ENCODE results near the gene KCNJ3.

KCNJ3 gene

GRCh38 chr2:154706660-154707059, 8.2 kb downstream of the KCNJ3 start:
- DNase-seq (ENCODE audit: low read depth) = no peak

DNA sequence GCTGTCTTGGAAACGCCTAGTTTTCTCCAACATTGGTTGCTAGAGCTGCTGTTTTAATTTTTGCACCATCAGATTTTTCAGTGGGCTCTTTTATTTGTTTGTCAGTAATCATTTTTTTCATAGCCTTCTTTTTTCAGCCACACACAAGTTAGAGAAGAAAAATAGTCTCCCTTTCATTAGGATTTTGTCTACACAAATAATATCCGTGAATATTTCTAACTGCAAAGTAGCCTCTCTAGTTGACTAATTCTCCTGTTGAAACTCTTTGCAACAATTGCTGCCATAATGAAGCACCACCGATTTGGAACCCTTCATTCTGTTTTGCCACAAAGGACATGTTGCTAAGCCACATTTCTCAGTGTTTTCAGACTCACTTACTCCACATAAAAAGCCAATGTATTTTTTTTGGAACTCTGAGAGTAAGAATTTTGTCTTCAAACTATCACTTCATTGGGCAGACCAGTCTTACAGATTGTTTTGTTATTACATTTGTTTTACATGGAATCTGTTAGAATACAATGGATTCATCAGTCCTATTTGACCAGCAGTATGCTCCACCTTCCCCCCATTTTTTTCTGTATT, 9.6 kb downstream of the KCNJ3 start:
- DNase-seq (ENCODE audit: low read depth) = no peak

DNA sequence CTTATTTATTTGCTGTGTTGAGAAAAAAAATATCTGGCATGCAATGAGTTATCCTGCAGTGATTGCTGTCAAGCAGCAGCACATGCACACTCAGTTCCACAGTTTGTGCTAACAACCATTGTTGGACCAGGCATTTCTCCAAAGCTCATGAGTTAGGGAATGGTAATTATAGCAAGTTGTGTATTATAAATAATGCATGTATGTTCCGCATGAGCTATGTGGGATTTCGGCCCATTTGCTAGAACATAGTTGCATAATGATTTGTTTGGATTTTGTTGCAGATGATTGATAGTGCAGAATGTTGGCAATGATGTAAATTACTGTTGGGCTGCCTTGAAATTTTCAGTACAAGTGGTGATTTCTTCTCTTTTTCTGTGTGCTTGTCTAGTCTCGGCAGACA, 10.7 kb downstream of the KCNJ3 start:
- no peak for DNase-seq (ENCODE audit: low read depth)

GRCh38 chr2:154710078-154710477, 11.6 kb downstream of the KCNJ3 start:
- DNase-seq (ENCODE audit: low read depth) = no peak

GRCh38 chr2:154710685-154711084, 12.2 kb downstream of the KCNJ3 start:
- no peak for DNase-seq (ENCODE audit: low read depth)

DNA sequence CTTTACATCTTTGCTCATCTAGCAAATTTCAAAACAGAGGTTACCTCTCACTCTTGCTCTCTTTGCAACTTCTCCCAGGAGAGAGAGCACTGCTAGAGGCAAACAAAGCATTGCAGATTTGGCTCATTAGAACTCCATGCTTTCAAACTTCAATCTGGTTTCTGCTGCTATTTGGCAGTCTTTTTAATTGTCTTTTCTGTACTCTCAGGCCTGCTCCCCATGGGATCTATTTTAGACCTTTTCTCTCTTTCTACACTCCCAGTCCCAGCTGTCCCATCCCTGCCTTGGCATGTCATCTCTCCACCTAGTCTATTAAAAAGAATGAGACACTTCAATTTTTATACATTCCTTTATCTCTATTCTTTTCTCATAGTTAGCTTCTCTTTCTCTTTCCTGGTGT, 15.2 kb downstream of the KCNJ3 start:
- no peak for DNase-seq (ENCODE audit: low read depth)

- no peak for DNase-seq (ENCODE audit: low read depth)
Measured at GRCh38 chr2:154720651-154721050, 22.2 kb downstream of the KCNJ3 start.

DNA sequence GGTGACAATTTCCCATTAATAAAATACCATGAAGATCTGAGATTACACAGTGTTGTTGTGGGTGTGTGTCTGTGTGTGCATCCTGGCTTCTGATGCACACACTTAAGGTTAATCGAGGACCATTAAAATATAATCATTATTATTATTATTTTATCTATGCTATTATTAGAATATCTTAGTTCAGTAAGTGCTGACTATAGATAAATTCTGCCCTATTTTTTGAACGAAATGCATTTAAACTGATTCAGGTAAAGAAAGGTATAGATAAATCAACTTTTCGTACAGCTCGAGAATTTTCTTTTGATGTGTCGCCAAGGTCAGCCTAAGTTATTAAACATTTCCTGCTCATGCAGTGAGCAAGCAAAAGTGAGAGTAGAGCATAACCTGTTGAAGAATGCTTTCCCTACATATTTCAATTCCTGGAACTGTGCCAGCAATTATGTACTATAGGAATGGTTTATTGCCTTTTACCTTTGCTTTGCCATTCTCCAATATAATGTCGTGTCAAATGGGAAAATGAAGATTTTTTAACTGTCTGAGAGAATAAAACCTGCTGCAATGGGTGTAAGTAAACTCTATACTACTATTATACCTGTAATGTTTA, 25.8 kb downstream of the KCNJ3 start:
- DNase-seq (ENCODE audit: low read depth) = no peak

DNA sequence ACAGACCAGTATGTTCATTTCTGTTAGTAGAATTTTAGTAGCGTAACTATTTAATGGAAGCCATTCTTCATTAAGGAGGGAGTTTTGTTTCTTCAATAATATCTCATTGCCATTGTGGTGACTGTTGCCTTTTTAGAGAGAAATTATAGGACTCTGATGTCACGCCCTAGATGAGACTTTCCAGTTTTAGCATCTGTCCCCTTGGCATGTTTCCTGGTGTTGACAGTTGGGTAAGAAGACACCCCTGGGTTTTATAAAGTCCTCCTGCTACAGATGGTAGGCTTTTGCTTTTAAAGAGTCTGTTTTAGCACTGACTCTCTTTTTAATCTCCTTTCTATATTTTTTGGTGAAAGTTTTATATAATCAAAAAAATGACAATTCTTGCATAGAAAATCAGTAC, 41.9 kb downstream of the KCNJ3 start:
- DNase-seq (ENCODE audit: low read depth) = no peak

- no peak for DNase-seq (ENCODE audit: low read depth)
Measured at GRCh38 chr2:154758871-154759270, 60.4 kb downstream of the KCNJ3 start.

GRCh38 chr2:154762638-154763037, 64.1 kb downstream of the KCNJ3 start:
- no peak for DNase-seq (ENCODE audit: low read depth)

- DNase-seq (ENCODE audit: low read depth) = no peak
Measured at GRCh38 chr2:154771664-154772284, 73.3 kb downstream of the KCNJ3 start.

GRCh38 chr2:154776825-154777224, 78.3 kb downstream of the KCNJ3 start:
- no peak for DNase-seq (ENCODE audit: low read depth)

DNA sequence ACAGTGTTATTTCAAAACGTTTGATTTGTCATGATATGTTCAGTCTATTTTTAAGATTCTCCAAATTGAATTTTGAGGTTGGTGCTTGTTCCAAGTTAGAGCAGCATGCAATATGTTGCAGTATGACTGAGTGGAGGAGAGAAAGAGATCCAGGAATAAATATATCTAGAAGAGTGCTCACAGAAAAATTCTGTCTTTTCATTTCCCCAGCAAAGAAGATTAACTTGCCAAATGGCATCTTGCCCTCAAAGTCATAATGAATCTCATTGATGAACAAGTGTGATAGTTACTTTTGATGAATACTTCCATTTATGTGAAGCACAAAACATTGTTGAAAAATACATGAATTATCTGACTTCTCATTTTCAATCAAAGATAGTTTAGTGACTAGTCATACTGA, 95.9 kb downstream of the KCNJ3 start:
- no peak for DNase-seq (ENCODE audit: low read depth)

- DNase-seq (ENCODE audit: low read depth) = no peak
Measured at GRCh38 chr2:154795651-154796050, 97.2 kb downstream of the KCNJ3 start.

GRCh38 chr2:154804451-154804850, 106.0 kb downstream of the KCNJ3 start:
- DNase-seq (ENCODE audit: low read depth) = no peak

DNA sequence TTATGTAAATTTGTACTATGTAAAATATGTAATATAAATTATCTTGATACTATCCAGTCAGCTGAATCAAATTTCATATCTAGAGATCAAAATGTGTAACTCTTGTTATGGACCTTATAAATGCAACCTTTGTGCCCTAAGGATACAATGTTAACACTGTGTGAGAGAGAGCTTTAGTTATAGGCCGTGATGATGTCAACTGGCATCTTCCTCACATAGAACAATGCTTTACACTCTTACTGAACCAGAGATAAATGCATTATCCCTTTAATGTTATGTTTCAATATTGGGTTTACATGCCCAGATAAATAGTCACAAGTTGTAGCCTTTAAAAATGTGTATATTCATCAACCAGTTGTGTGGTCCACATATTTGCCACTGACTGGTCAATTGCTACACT, 115.1 kb downstream of the KCNJ3 start:
- DNase-seq (ENCODE audit: low read depth) = no peak

DNA sequence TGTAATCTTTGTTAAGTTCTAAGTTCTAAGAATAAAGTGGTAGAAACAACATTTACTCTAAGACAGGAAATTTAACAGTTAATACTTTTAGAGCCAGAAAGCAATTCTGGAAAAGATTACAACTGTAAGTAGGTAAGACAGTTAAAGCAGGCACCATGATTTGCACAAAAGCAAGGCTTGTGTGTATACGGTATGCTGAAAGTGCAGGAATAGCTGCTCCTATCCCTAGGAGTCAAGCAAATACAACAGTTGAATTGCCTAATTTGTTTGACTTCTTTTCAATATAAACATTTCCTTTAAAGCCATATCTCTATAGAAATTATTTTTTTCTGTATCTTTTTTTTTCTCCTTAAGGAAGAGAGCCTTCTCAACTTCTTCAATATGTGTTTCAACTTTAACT, 116.4 kb downstream of the KCNJ3 start:
- no peak for DNase-seq (ENCODE audit: low read depth)

DNA sequence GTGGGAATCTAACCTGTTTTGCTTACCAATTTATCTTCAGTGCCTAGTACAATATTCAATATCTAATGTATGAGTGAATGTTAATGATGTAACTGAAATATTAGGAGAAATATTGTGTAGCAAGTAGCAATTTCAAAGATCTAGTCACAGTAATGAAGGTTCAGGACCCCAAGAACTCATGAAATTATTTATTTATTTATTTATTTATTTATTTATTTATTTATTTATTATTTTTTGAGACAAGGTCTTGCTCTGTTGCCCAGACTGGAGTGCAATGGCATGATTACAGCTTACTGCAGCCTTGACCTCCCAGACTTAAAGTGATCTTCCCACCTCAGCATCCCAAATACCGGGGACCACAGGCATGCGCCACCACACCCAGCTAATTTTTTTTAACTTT, 126.9 kb downstream of the KCNJ3 start:
- DNase-seq (ENCODE audit: low read depth) = no peak

DNA sequence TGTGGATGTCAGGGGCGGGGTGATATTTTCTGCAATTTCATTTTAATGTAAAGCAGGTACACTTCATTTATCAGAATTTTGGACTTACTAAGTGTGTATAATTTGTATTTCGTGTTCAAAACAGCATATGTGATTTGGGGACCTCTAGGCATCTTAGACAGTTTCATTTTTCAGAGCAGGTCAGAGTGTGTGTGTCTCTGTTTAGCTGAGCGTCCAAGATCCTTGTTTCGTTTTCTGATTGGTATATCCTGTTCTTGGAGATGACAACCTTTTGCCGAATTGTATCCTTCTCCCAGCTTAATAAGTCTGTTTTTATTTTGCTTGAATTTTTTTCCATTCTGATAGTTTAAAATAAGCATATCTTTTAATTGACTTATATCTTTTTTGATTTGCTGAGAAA, 128.3 kb downstream of the KCNJ3 start:
- no peak for DNase-seq (ENCODE audit: low read depth)

GRCh38 chr2:154827286-154827685, 128.8 kb downstream of the KCNJ3 start:
- DNase-seq (ENCODE audit: low read depth) = no peak

GRCh38 chr2:154832711-154833110, 134.2 kb downstream of the KCNJ3 start:
- DNase-seq (ENCODE audit: low read depth) = no peak

DNA sequence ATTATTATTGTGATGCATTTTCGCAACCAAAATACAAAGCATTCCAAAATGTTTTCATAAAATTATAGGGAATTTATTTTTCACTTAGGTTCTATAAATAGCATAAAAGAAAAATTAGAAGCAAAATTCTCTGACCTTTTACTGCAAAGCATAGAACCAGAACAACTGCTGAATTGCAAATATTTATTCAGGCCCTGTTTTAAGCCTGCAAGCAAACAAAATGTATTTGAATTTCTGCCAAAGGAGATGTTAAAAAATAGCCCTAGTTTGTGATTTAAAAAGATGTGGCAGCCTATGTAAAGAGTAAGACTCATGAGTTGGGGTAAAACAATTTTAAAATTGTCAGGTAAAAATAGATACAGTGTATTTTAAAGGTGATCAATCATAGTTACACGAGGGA, 138.1 kb downstream of the KCNJ3 start:
- DNase-seq (ENCODE audit: low read depth) = no peak

GRCh38 chr2:154837035-154837434, 138.5 kb downstream of the KCNJ3 start:
- no peak for DNase-seq (ENCODE audit: low read depth)

All from activated T-cell treated with anti-CD3 and anti-CD28 coated beads for 24 hours (primary cell).